HCT116 (cell line): ENCODE data around the gene EPB41L4A. TPM values are rescaled to one million over a fixed set of nuclear protein-coding genes. Genes with fewer than 3 reads are reported as not detected.

Source experiments
- ATAC-seq: fragments of 200-7000 bp; cut with Tn5 transposase; 2 replicates; pipeline ENCODE4 v1.9.1; 2020; ENCODE audit warnings: mild to moderate bottlenecking, moderate library complexity
- BruUV-seq: library from RNA; stranded (reverse); fragments of 400-500 nt; replicated peaks from 2 replicates; lab custom pipeline; 2021; lab: Mats Ljungman, UMichigan
- CTCF ChIA-PET: fragments of 300-600 bp; sonication (Branson Sonifier 250); formaldehyde crosslinking; loops from one replicate; lab custom pipeline; 2021; ENCODE audit warnings: antibody characterized with exemption; lab: Charles Lee
- POLR2A ChIA-PET: fragments of 300-600, 350-600 bp; sonication (Branson Sonifier 250); formaldehyde crosslinking; loops from one replicate; lab custom pipeline; 2021; ENCODE audit warnings: antibody characterized with exemption; lab: Charles Lee
- RAD21 ChIA-PET, 2 experiments: fragments of 300-600 bp; sonication (Branson Sonifier 250); formaldehyde crosslinking; loops; one replicate each; lab custom pipeline; 2023; ENCODE audit warnings: low total read pairs in 2 of 2; ENCODE audit not compliant: uncharacterized antibody in 2 of 2, unreplicated experiment in 2 of 2, low non-redundant PET in 1 of 2; lab: Charles Lee
- DNase-seq: peaks from one replicate; pipeline ENCODE4 v3.0.0-alpha.2; 2010; ENCODE audit warnings: low read depth, low spot score
- H2AFZ ChIP-seq: fragments of 200-600 bp; shearing (Covaris generic), sonication (generic); 2 replicates; pipeline ENCODE4 v1.6.1; 2017; ENCODE audit warnings: low read depth, mixed run types, mixed read lengths, antibody characterized with exemption, low read length; ENCODE audit not compliant: poor library complexity, severe bottlenecking
- H3K27ac ChIP-seq: 2 replicates; pipeline ENCODE4 v1.5.1; 2012; ENCODE audit warnings: low read depth, low read length
- H3K27me3 ChIP-seq: fragments of 200-600 bp; sonication (generic); 2 replicates; pipeline ENCODE4 v1.6.1; 2016; ENCODE audit warnings: mixed run types, low read length, mixed read lengths; ENCODE audit not compliant: insufficient read depth
- H3K36me3 ChIP-seq, 2 experiments: fragments of 200-500 bp in 1 of 2; fragments of 200-600 bp in 1 of 2; sonication (Bioruptor generic) in 1 of 2; sonication (generic) in 1 of 2; 2 replicates each; pipeline versions ENCODE4 v1.5.1 to v1.6.1; 2014 to 2016; ENCODE audit warnings: low read length in 2 of 2, inconsistent platforms in 1 of 2, mixed read lengths in 1 of 2, mixed run types in 1 of 2; ENCODE audit not compliant: insufficient read depth in 2 of 2, control insufficient read depth in 1 of 2
- H3K4me1 ChIP-seq, 2 experiments: fragments of 200-600 bp in 1 of 2; sonication (generic) in 1 of 2; 2 replicates each; pipeline versions ENCODE4 v1.5.1 to v1.6.1; 2012 to 2017; ENCODE audit warnings: low read length in 2 of 2, inconsistent platforms in 1 of 2, mild to moderate bottlenecking in 1 of 2, mixed read lengths in 1 of 2, mixed run types in 1 of 2, moderate library complexity in 1 of 2; ENCODE audit not compliant: insufficient read depth in 2 of 2, control insufficient read depth in 1 of 2
- H3K4me2 ChIP-seq: fragments of 200-600 bp; sonication (generic); 2 replicates; pipeline ENCODE4 v1.6.1; 2017; ENCODE audit warnings: mixed run types, low read length, mixed read lengths
- H3K4me3 ChIP-seq, 2 experiments: fragments of 200-600 bp in 1 of 2; sonication (generic) in 1 of 2; replicated peaks in 1 of 2; 2 replicates each; pipeline ENCODE4 v1.5.1; 2011 to 2016; ENCODE audit warnings: low read length in 2 of 2, control low read depth in 1 of 2, low read depth in 1 of 2, mild to moderate bottlenecking in 1 of 2, mixed read lengths in 1 of 2, mixed run types in 1 of 2
- H3K79me2 ChIP-seq: fragments of 200-600 bp; sonication (generic); 2 replicates; pipeline ENCODE4 v1.6.1; 2017; ENCODE audit warnings: mild to moderate bottlenecking, mixed run types, low read length, moderate library complexity, mixed read lengths; ENCODE audit not compliant: insufficient read depth
- H3K9ac ChIP-seq: fragments of 200-600 bp; sonication (generic); 2 replicates; pipeline ENCODE4 v1.6.1; 2016; ENCODE audit warnings: low read length, mixed read lengths
- H3K9me2 ChIP-seq: fragments of 200-600 bp; sonication (generic), shearing (Covaris generic); 2 replicates; pipeline ENCODE4 v1.6.1; 2017; ENCODE audit warnings: mixed run types, mild to moderate bottlenecking, moderate library complexity; ENCODE audit not compliant: insufficient read depth
- H3K9me3 ChIP-seq, 2 experiments: fragments of 200-500 bp in 1 of 2; fragments of 200-600 bp in 1 of 2; sonication (Bioruptor generic) in 1 of 2; sonication (generic) in 1 of 2; 2 replicates each; pipeline ENCODE4 v1.6.1; 2014 to 2017; ENCODE audit warnings: low read length in 2 of 2, mixed read lengths in 2 of 2, inconsistent platforms in 1 of 2, low read depth in 1 of 2, mild to moderate bottlenecking in 1 of 2, mixed run types in 1 of 2, moderate library complexity in 1 of 2; ENCODE audit not compliant: control insufficient read depth in 1 of 2, insufficient read depth in 1 of 2
- H4K20me1 ChIP-seq: fragments of 200-600 bp; sonication (generic), shearing (Covaris generic); 2 replicates; pipeline ENCODE4 v1.6.1; 2017; ENCODE audit warnings: mixed run types, mild to moderate bottlenecking, moderate library complexity; ENCODE audit not compliant: insufficient read depth
- ATF3 ChIP-seq: IDR thresholded peaks from 2 replicates; pipeline ENCODE4 v1.6.1; 2012
- CBX3 ChIP-seq: IDR thresholded peaks from 2 replicates; pipeline ENCODE4 v1.6.1; 2012; ENCODE audit warnings: low read depth
- CEBPB ChIP-seq: IDR thresholded peaks from 2 replicates; pipeline ENCODE4 v1.6.1; 2012; ENCODE audit warnings: low read depth
- CTCF ChIP-seq, 3 experiments: fragments of 200-600 bp in 1 of 3; sonication (generic) in 1 of 3; IDR thresholded peaks in 2 of 3; conservative IDR thresholded peaks in 1 of 3; 2 replicates each; pipeline ENCODE4 v1.5.1; 2012 to 2017; ENCODE audit warnings: low read depth in 2 of 3, low read length in 2 of 3, antibody characterized with exemption in 1 of 3, borderline replicate concordance in 1 of 3, control low read depth in 1 of 3, mild to moderate bottlenecking in 1 of 3, mixed read lengths in 1 of 3, mixed run types in 1 of 3, moderate library complexity in 1 of 3; ENCODE audit not compliant: insufficient read depth in 1 of 3
- EGR1 ChIP-seq: IDR thresholded peaks from 2 replicates; pipeline ENCODE4 v1.6.1; 2012; ENCODE audit warnings: low read depth
- EZH2phosphoT487 ChIP-seq: fragments of 200-600 bp; IDR thresholded peaks from 2 replicates; pipeline ENCODE4 v1.6.1; 2018; ENCODE audit warnings: antibody characterized with exemption, borderline replicate concordance
- FOSL1 ChIP-seq: IDR thresholded peaks from 2 replicates; pipeline ENCODE4 v1.6.1; 2012; ENCODE audit warnings: low read depth
- JUND ChIP-seq: IDR thresholded peaks from 2 replicates; pipeline ENCODE4 v1.6.1; 2012
- POLR2A ChIP-seq: IDR thresholded peaks from 2 replicates; pipeline ENCODE4 v1.7.0; 2011; ENCODE audit warnings: borderline replicate concordance; ENCODE audit not compliant: insufficient read depth, insufficient read length; ENCODE audit errors: extremely low read depth
- POLR2AphosphoS5 ChIP-seq: IDR thresholded peaks from 2 replicates; pipeline ENCODE4 v1.6.1; 2011; ENCODE audit warnings: mild to moderate bottlenecking, low read depth, low read length, moderate library complexity
- RAD21 ChIP-seq: IDR thresholded peaks from 2 replicates; pipeline ENCODE4 v1.6.1; 2012; ENCODE audit warnings: low read depth, mild to moderate bottlenecking
- SIN3A ChIP-seq: IDR thresholded peaks from 2 replicates; pipeline ENCODE4 v1.6.1; 2012; ENCODE audit warnings: low read depth
- SP1 ChIP-seq: IDR thresholded peaks from 2 replicates; pipeline ENCODE4 v1.6.1; 2012; ENCODE audit warnings: low read depth
- YY1 ChIP-seq: IDR thresholded peaks from 2 replicates; pipeline ENCODE4 v1.6.1; 2011; ENCODE audit warnings: low read length, low read depth, moderate library complexity, mild to moderate bottlenecking; ENCODE audit not compliant: insufficient replicate concordance; ENCODE audit errors: extremely low read depth
- ZBTB33 ChIP-seq: IDR thresholded peaks from 2 replicates; pipeline ENCODE4 v1.6.1; 2011; ENCODE audit warnings: mild to moderate bottlenecking, low read length, moderate library complexity; ENCODE audit not compliant: insufficient replicate concordance; ENCODE audit errors: extremely low read depth
- ZFX ChIP-seq: fragments of 450-650 bp; IDR thresholded peaks from 2 replicates; pipeline ENCODE4 v1.6.1; 2017
- intact Hi-C: fragments of 100-400 bp; cut with micrococcal nuclease; formaldehyde crosslinking; loops from 2 replicates; pipeline ENCODE4 v1.10.0; 2022
- total RNA-seq: library from RNA; stranded (reverse); gene quantifications from one replicate; pipeline ENCODE4 v1.2.1, GENCODE V29; 2021; ENCODE audit not compliant: unreplicated experiment

The EPB41L4A gene
- total RNA-seq, 1 experiment from 2014 or later: 2.8 TPM

- CTCF ChIA-PET: no interaction called here
Measured at GRCh38 chr5:112318346-112318745, 100.7 kb downstream of the EPB41L4A start.

GRCh38 chr5:112317866-112318265 lies 101.2 kb downstream of the EPB41L4A start:
- H3K4me2 ChIP-seq: no peak overlapping the region
- CTCF ChIA-PET: no interaction called here
- TF ChIP-seq SP1: no peak
- no peak for TF ChIP-seq FOSL1
- TF ChIP-seq EZH2phosphoT487: no peak
- TF ChIP-seq SIN3A: no peak
- no peak for TF ChIP-seq YY1
- no peak for TF ChIP-seq CBX3
- no peak for TF ChIP-seq CTCF (IDR thresholded peaks at IDR 0.05 in 2 of 3, conservative IDR thresholded peaks at IDR 0.05 in 1 of 3; ENCODE audit: borderline replicate concordance in 1 of 3, insufficient read depth in 1 of 3, low read depth in 2 of 3, low read length in 2 of 3)
- no peak for TF ChIP-seq EGR1
- TF ChIP-seq POLR2A: no peak
- no peak for TF ChIP-seq POLR2AphosphoS5
- no peak for TF ChIP-seq CEBPB
- no peak for TF ChIP-seq RAD21
- TF ChIP-seq ZBTB33: no peak
- H3K9me2 ChIP-seq: no peaks in the 10 kb centered on the region
- H4K20me1 ChIP-seq: no peaks in the 10 kb centered on the region
- no peak overlapping the region for H3K4me3 ChIP-seq
- no peak overlapping the region for H3K9ac ChIP-seq
- no peak overlapping the region for H3K27ac ChIP-seq
- BruUV-seq: no TSS peak
- no peak overlapping the region for H2AFZ ChIP-seq
- POLR2A ChIA-PET: no interaction called here
- H3K79me2 ChIP-seq: no peaks in the 10 kb centered on the region
- H3K36me3 ChIP-seq: no peaks in the 10 kb centered on the region
- RAD21 ChIA-PET: no interaction called here
- no peaks in the 10 kb centered on the region for H3K9me3 ChIP-seq
- DNase-seq (no peak), ATAC-seq (no peak)
- intact Hi-C loops: no loop called here
- H3K4me1 ChIP-seq: no peaks in the 10 kb centered on the region; a peak in 1 of 4 replicates
- H3K27me3 ChIP-seq: no peaks in the 10 kb centered on the region

More at GRCh38 chr5:112318346-112318745, 100.7 kb downstream of the EPB41L4A start:
- Histone ChIP-seq H3K4me1 (no peaks in the 10 kb centered on the region; a peak in 1 of 4 replicates), H3K9ac (no peak overlapping the region), H3K36me3 (no peaks in the 10 kb centered on the region), H3K27ac (no peak overlapping the region), H3K9me2 (no peaks in the 10 kb centered on the region), H4K20me1 (no peaks in the 10 kb centered on the region), H3K9me3 (no peaks in the 10 kb centered on the region), H2AFZ (no peak overlapping the region), H3K4me2 (no peak overlapping the region), H3K4me3 (no peak overlapping the region)
- ATAC-seq: no peak
- DNase-seq: no peak
- no TSS peak for BruUV-seq
- RAD21 ChIA-PET: no interaction called here
- no peak for TF ChIP-seq FOSL1
- TF ChIP-seq ZFX: no peak
- no peak for TF ChIP-seq ATF3
- TF ChIP-seq JUND: no peak
- TF ChIP-seq, all 23 proteins: peak for 0
- Histone ChIP-seq H3K27me3 (no peaks in the 10 kb centered on the region), H3K79me2 (no peaks in the 10 kb centered on the region)
- intact Hi-C loops: no loop called here
- POLR2A ChIA-PET: no interaction called here
